GM12891 (cell line): ENCODE measurements around the gene TMC7.

Experiments
- POLR2A ChIP-seq: IDR thresholded peaks from 2 replicates; pipeline ENCODE4 v1.6.1; 2011; ENCODE audit warnings: low read depth, low read length, control low read depth
- POLR2AphosphoS5 ChIP-seq: IDR thresholded peaks from 2 replicates; pipeline ENCODE4 v1.6.1; 2011; ENCODE audit warnings: low read depth, low read length, control low read depth
- TAF1 ChIP-seq: IDR thresholded peaks from 2 replicates; pipeline ENCODE4 v1.6.1; 2011; ENCODE audit warnings: low read depth, low read length, control low read depth

DNA sequence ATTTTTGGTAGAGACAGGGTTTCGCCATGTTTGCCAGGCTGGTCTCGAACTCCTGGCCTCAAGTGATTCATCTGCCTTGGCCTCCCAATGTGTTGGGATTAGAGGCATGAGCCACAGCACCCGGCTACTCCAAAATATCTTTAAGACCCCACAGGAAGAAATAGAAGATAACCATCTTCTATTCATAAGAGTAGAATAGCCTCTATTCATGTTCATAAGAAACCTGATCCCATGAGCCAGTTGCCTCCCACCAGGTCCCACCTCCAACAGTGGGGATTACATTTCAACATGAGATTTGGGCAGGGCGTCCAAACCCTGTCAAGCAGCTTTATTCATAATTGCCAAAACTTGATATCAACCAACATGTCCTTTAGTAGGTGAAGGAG lies 13.9 kb upstream of the TMC7 start:
- TF ChIP-seq POLR2A (no peak), TAF1 (no peak), POLR2AphosphoS5 (no peak)
